BLaER1 treated with 17β-estradiol and CSF1 and Interleukin-3, amounts not matched to agents 10 nM and 100 nM (cell line): ENCODE measurements around the gene COL18A1.
A peak's percentile ranks its signal among the peaks of the same experiment; 100 is the strongest.
"Not testable (repeated sequence)": the region's sequence is repeated elsewhere in the genome, so short reads cannot be mapped to it uniquely, and the experiment has no call there.

ENCODE experiments used
- H3K27ac ChIP-seq, 11 experiments: shearing (Covaris generic); formaldehyde crosslinking; 2 replicates each; pipeline ENCODE4 v1.8.1; 2022
- H3K27me3 ChIP-seq, 11 experiments: shearing (Covaris generic); formaldehyde crosslinking; 2 replicates each; pipeline ENCODE4 v1.8.1; 2022
- H3K36me3 ChIP-seq, 11 experiments: shearing (Covaris generic); formaldehyde crosslinking; 2 replicates each; pipeline ENCODE4 v1.8.1; 2022
- H3K4me1 ChIP-seq, 10 experiments: shearing (Covaris generic); formaldehyde crosslinking; 2 replicates each; pipeline ENCODE4 v1.8.1; 2022
- H3K4me2 ChIP-seq, 11 experiments: shearing (Covaris generic); formaldehyde crosslinking; 2 replicates each; pipeline ENCODE4 v1.8.1; 2022
- H3K4me3 ChIP-seq, 10 experiments: shearing (Covaris generic); formaldehyde crosslinking; 2 replicates each; pipeline ENCODE4 v1.8.1; 2022
- H3K9ac ChIP-seq, 11 experiments: shearing (Covaris generic); formaldehyde crosslinking; 2 replicates each; pipeline ENCODE4 v1.8.1; 2022
- H3K9me3 ChIP-seq, 11 experiments: shearing (Covaris generic); formaldehyde crosslinking; replicated peaks in 1 of 11; 2 replicates each; pipeline ENCODE4 v1.8.1; 2022
- H4K20me1 ChIP-seq, 11 experiments: shearing (Covaris generic); formaldehyde crosslinking; 2 replicates each; pipeline ENCODE4 v1.8.1; 2022
- Cebpa-rat ChIP-seq, 11 experiments: shearing (Covaris generic); IDR thresholded peaks; 2 replicates each; pipeline ENCODE4 v1.8.1; 2022

The COL18A1 gene

DNA sequence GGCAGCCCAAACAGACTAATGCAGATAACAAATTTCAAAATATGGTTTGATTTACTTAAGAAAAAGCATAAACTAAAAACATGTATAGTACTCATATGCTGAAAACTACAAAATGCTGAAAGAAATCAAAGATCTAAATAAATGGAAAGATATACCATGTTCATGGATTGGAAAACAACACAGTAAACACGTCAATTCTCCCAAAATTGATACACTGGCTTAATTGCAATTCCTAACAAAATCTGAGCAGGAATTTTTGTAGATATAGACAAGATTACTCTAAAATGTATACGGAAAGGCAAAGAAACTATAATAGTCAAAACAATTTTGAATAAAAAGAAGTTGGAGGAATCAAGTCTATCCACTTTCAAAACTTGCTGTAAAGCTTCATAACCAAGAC is 116.3 kb downstream of the COL18A1 start:
- H3K27ac ChIP-seq: no peak overlapping the region
- H3K9ac ChIP-seq: no peak overlapping the region
- peaks cover 71 to 94% (median 91%) of the 10 kb centered on the region in 11 experiments for H3K36me3 ChIP-seq
- no peaks in the 10 kb centered on the region; a peak in 1 of 22 replicates for H4K20me1 ChIP-seq
- peaks cover 16 to 32% (median 25%) of the 10 kb centered on the region in 10 experiments for H3K4me1 ChIP-seq
- TF ChIP-seq Cebpa-rat (IDR thresholded peaks at IDR 0.05): no peak
- H3K4me3 ChIP-seq: peak overlapping the region in 1 of 10 experiments; percentile 36; a peak in 3 of 20 replicates
- no peaks in the 10 kb centered on the region for H3K27me3 ChIP-seq
- H3K4me2 ChIP-seq: no peak overlapping the region
- H3K9me3 ChIP-seq: peaks cover 61 to 78% (median 63%) of the 10 kb centered on the region in 11 experiments

DNA sequence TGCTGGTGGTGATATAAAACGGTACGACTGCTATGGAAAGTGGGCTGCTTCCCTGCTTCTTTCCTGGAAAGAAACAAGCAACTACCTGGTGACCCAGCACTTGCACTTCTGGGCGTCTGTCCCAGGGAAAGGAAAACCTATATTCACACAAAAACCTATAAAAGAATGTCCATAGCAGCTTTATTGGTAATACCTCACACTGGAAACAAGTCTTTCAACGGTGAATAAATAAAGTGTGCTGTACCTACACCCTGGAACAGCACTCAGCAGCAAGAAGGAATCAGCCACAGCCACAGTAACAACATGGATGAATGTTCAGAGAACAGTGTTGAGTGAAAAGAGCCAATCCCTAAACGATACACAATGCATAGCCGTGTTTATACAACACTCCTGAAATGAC is 117.4 kb downstream of the COL18A1 start:
- H3K4me1 ChIP-seq: peaks cover 8 to 20% (median 14%) of the 10 kb centered on the region in 10 experiments
- no peak overlapping the region for H3K4me3 ChIP-seq
- H3K9ac ChIP-seq: no peak overlapping the region
- no peak overlapping the region for H3K4me2 ChIP-seq
- TF ChIP-seq Cebpa-rat (IDR thresholded peaks at IDR 0.05): no peak
- no peaks in the 10 kb centered on the region; a peak in 1 of 22 replicates for H4K20me1 ChIP-seq
- peaks cover 61 to 78% (median 63%) of the 10 kb centered on the region in 11 experiments for H3K9me3 ChIP-seq
- H3K27ac ChIP-seq: no peak overlapping the region
- H3K27me3 ChIP-seq: no peaks in the 10 kb centered on the region
- H3K36me3 ChIP-seq: peaks cover 75 to 94% (median 91%) of the 10 kb centered on the region in 11 experiments

DNA sequence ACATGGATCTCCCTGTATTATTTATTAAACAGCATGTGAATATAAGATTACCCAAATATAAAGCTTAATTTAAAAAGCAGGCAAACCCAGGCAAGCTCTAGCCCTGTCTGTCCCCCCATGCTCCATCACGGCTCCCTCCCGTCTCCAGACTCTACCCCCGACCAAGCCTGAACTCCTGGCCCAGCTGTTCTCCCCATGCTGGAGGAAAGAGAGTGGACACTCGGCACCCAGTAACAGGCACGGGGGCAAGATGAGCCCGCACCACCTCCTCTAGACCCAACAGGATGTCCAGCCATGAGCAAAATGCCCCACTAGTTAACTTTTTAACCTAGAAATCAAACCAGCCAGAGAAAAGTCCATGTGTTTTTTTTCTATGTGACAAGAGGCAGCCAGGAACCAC is 118.0 kb downstream of the COL18A1 start:
- no peak for TF ChIP-seq Cebpa-rat (IDR thresholded peaks at IDR 0.05)
- Histone ChIP-seq H3K9ac (no peak overlapping the region), H3K9me3 (peaks cover 58 to 72% (median 63%) of the 10 kb centered on the region in 11 experiments), H3K27ac (no peak overlapping the region), H3K4me2 (no peak overlapping the region), H3K27me3 (no peaks in the 10 kb centered on the region), H3K4me1 (peaks cover 2 to 14% (median 8%) of the 10 kb centered on the region in 10 experiments; a peak in 16 of 20 replicates), H3K36me3 (peaks cover 75 to 96% (median 92%) of the 10 kb centered on the region in 11 experiments), H3K4me3 (peak overlapping the region in 1 of 10 experiments; percentile 6; a peak in 1 of 20 replicates), H4K20me1 (peaks cover 0 to 3% (median 0%) of the 10 kb centered on the region in 11 experiments; a peak in 2 of 22 replicates)

DNA sequence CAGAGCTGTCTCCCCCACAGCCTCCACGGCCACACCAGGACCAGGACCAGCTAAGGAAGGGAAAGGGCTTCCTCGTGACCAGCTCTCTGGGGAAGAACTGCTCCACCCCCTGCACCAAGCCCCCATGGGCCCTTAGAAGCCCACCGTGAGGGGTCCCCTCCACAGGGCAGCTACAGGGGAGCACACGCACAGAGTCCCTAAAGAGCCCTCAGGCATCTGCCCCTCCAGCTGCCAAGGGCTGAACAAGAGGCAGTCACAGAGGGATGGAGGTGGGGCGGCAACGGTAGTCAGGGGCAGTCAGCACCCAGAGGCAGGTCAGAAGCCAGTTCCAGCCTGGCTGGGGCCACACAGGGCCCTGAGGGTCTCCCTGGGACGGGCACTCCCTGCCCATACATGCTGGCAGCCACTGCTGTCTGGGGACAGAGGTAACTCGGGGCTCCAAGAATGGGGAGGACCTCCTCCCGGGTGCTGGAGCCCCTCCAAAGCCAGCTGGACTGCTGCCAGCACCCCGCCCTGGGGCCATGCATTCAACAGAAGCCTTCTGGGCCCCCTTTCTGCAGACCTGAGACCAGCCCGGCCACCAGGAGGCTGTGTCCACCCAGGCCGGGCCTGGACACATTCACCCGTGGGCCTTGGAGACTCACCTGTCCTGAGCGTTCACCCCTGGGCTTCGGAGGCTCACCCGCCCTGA is 118.6 kb downstream of the COL18A1 start:
- Histone ChIP-seq H3K4me1 (peaks cover 0 to 9% (median 3%) of the 10 kb centered on the region in 10 experiments; a peak in 14 of 20 replicates), H3K27ac (no peak overlapping the region), H4K20me1 (peaks cover 0 to 9% (median 0%) of the 10 kb centered on the region in 11 experiments; a peak in 3 of 22 replicates), H3K9ac (no peak overlapping the region), H3K4me3 (no peak overlapping the region), H3K36me3 (peaks cover 77 to 96% (median 92%) of the 10 kb centered on the region in 11 experiments), H3K9me3 (peaks cover 53 to 66% (median 58%) of the 10 kb centered on the region in 11 experiments), H3K27me3 (no peaks in the 10 kb centered on the region), H3K4me2 (no peak overlapping the region)
- no peak for TF ChIP-seq Cebpa-rat (IDR thresholded peaks at IDR 0.05)

DNA sequence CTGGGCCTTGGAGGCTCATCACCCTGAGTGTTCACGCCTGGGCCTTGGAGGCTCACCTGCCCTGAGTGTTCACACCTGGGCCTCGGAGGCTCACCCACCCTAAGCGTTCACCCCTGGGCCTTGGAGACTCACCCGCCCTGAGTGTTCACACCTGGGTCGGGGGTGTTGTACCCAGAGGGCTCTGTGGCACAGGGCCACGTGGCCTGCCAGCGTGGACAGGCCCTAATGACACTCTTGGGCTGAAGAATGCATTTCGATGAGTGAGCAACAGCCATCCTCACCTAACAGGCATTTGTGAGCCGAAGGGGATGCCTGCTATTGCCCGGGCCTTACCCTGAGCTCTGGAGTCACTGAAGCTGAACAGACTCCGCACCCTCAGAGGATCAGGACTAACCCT is 119.8 kb downstream of the COL18A1 start:
- peaks cover 84 to 96% (median 94%) of the 10 kb centered on the region in 11 experiments for H3K36me3 ChIP-seq
- peaks cover 41 to 54% (median 46%) of the 10 kb centered on the region in 11 experiments for H3K9me3 ChIP-seq
- H3K4me3 ChIP-seq: no peak overlapping the region
- no peak overlapping the region for H3K4me2 ChIP-seq
- no peak for TF ChIP-seq Cebpa-rat (IDR thresholded peaks at IDR 0.05)
- no peak overlapping the region for H3K9ac ChIP-seq
- H3K4me1 ChIP-seq: 0 out of 20 replicates have a peak, but pooled peaks cover 0 to 2% (median 0%) of the 10 kb centered on the region in 10 experiments
- peaks cover 0 to 19% (median 0%) of the 10 kb centered on the region in 11 experiments; a peak in 3 of 22 replicates for H4K20me1 ChIP-seq
- H3K27me3 ChIP-seq: no peaks in the 10 kb centered on the region
- H3K27ac ChIP-seq: no peak overlapping the region

DNA sequence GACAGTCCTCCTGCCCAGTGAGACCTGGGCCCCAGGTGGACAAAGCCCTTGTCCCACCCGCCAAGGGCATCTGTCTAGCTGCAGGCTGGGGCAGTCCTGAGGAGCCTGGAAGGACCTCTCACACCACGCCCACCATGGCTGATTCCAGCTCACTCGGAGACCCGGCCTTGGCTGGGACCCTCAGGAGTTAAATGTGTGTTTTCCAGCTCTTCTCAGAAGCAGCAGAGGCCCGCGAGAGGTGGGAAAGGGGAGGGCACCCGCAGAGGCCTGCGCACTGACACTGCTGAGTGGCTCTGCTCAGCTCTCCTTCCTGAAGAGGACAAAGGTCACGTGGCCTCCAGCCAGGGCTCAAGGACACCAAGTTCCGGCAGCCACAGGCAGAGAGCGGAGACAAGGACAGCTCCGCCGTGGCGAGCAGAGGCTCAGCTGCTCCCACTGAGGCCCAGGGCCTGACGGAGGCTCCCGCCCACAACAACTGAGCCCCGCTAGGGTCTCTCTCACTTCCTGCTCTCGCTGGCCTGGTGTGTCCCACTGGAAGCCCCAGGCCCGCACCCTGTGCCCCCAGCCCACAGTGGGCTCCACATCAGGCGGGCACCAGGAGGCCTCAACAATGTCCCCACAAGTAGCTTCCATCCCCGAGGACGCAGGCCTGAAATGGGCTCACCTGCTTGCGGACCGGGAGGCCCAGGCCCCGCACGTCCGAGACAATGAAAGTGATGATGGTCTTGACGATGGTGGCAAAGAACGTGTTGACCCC is 120.4 kb downstream of the COL18A1 start:
- Histone ChIP-seq H3K4me3 (no peak overlapping the region), H4K20me1 (peaks cover 0 to 19% (median 0%) of the 10 kb centered on the region in 11 experiments; a peak in 3 of 22 replicates), H3K4me2 (no peak overlapping the region), H3K36me3 (peaks cover 84 to 96% (median 94%) of the 10 kb centered on the region in 11 experiments), H3K4me1 (0 out of 20 replicates have a peak, but pooled peaks cover 0 to 2% (median 0%) of the 10 kb centered on the region in 10 experiments), H3K9ac (no peak overlapping the region), H3K9me3 (peaks cover 35 to 49% (median 40%) of the 10 kb centered on the region in 11 experiments), H3K27me3 (no peaks in the 10 kb centered on the region), H3K27ac (peak overlapping the region in 1 of 11 experiments; percentile 3; a peak in 1 of 22 replicates)
- no peak for TF ChIP-seq Cebpa-rat (IDR thresholded peaks at IDR 0.05)

DNA sequence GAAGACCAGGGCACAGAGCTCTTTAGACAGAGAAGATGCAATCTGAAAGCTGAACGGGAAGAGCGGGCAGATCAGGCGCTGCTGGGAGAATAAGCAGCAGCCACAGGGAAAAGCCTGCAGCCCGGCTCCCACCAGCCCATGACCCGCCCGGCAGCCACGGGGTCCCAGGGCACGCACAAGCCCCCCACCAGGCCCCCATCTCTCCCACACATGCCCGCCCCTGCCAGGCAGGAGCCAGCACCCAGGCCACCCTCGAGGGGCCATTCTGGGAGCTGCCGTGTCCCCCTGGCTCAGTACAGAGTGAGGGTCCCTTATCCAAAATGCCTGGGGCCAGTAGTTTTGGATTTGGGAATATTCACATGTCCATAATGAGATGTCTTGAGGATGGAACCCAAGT is 120.9 kb downstream of the COL18A1 start:
- peaks cover 82 to 95% (median 92%) of the 10 kb centered on the region in 11 experiments for H3K36me3 ChIP-seq
- H3K4me3 ChIP-seq: no peak overlapping the region
- H3K4me2 ChIP-seq: no peak overlapping the region
- H3K27ac ChIP-seq: peak overlapping the region in 1 of 11 experiments; percentile 3; a peak in 1 of 22 replicates
- peaks cover 0 to 19% (median 0%) of the 10 kb centered on the region in 11 experiments; a peak in 3 of 22 replicates for H4K20me1 ChIP-seq
- H3K27me3 ChIP-seq: no peaks in the 10 kb centered on the region
- H3K9me3 ChIP-seq: peaks cover 29 to 43% (median 35%) of the 10 kb centered on the region in 11 experiments
- no peak for TF ChIP-seq Cebpa-rat (IDR thresholded peaks at IDR 0.05)
- no peak overlapping the region for H3K9ac ChIP-seq
- H3K4me1 ChIP-seq: 0 out of 20 replicates have a peak, but pooled peaks cover 0 to 2% (median 0%) of the 10 kb centered on the region in 10 experiments

DNA sequence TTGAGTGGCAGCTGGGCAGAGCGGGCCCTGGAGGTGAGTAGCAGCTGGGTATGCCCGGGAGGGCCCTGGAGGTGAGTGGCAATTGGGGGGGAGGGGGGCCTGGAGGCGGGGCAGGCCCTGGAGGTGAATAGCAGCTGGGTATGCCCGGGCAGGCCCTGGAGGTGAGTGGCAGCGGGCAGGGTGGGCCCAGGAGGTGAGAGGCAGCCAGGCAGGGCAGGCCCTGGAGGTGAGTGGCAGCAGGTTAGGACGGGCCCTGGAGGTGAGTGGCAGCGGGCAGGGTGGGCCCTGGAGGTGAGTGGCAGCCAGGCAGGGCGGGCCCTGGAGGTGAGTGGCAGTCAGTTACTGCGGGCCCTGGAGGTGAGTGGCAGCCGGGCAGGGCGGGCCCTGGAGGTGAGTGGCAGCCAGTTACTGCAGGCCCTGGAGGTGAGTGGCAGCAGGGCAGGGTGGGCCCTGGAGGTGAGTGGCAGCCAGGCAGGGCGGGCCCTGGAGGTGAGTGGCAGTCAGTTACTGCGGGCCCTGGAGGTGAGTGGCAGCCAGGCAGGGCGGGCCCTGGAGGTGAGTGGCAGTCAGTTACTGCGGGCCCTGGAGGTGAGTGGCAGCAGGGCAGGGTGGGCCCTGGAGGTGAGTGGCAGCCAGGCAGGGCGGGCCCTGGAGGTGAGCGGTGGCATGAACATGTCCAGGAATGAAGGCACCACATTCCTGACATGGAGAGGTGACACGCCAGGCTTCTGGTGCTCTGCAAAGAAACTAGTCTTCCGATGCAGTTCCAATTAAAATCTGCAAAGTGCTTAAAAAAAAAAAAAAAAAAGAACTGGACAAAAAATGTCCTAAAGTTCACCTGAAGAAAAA is 122.4 kb downstream of the COL18A1 start:
- Histone ChIP-seq H4K20me1 (peaks cover 0 to 26% (median 2%) of the 10 kb centered on the region in 11 experiments; a peak in 7 of 22 replicates), H3K9me3 (peaks cover 14 to 34% (median 22%) of the 10 kb centered on the region in 11 experiments), H3K36me3 (peaks cover 76 to 92% (median 90%) of the 10 kb centered on the region in 11 experiments)
- not testable (repeated sequence) for H3K9ac ChIP-seq, H3K27me3 ChIP-seq, H3K27ac ChIP-seq, H3K4me2 ChIP-seq, H3K4me3 ChIP-seq, H3K4me1 ChIP-seq
